Caco-2 (cell line): ENCODE results near the gene MDH1B. TPM values are rescaled to one million over a fixed set of nuclear protein-coding genes. Genes with fewer than 3 reads are reported as not detected.

ENCODE experiments used
- BruUV-seq: library from RNA; stranded (reverse); fragments of 400-500 nt; replicated peaks from 2 replicates; lab custom pipeline; 2021; lab: Mats Ljungman, UMichigan
- CTCF ChIA-PET: fragments of 300-600 bp; sonication (Branson Sonifier 250); formaldehyde crosslinking; loops from one replicate; lab custom pipeline; 2022; ENCODE audit warnings: antibody characterized with exemption; lab: Charles Lee
- POLR2A ChIA-PET: fragments of 300-600 bp; sonication (Branson Sonifier 250); formaldehyde crosslinking; loops from one replicate; lab custom pipeline; 2022; ENCODE audit warnings: antibody characterized with exemption; lab: Charles Lee
- DNase-seq, 2 experiments: peaks; one replicate each; pipeline versions ENCODE4 v3.0.0 to v3.0.0-alpha.2; 2020 to 2022
- H3K27me3 ChIP-seq: replicated peaks from 2 replicates; pipeline ENCODE4 v1.6.0; 2011; ENCODE audit warnings: low read length; ENCODE audit not compliant: control insufficient read depth, insufficient read depth
- H3K36me3 ChIP-seq: 2 replicates; pipeline ENCODE4 v1.5.1; 2011; ENCODE audit warnings: low read length; ENCODE audit not compliant: control insufficient read depth, insufficient read depth
- H3K4me1 ChIP-seq: fragments of 250-450 bp; sonication (Bioruptor Pico); 2 replicates; pipeline ENCODE4 v1.5.1; 2020; ENCODE audit warnings: mild to moderate bottlenecking
- H3K4me3 ChIP-seq: 2 replicates; pipeline ENCODE4 v1.5.1; 2011; ENCODE audit warnings: low read depth, mild to moderate bottlenecking, control low read depth, low read length
- H3K9me3 ChIP-seq: fragments of 250-450 bp; sonication (Bioruptor Pico); 2 replicates; pipeline ENCODE4 v1.5.1; 2020; ENCODE audit warnings: mild to moderate bottlenecking, moderate library complexity
- H3K27ac Mint-ChIP-seq: one replicate; pipeline ENCODE4 v1.8.0; 2022; ENCODE audit warnings: mixed read lengths; ENCODE audit not compliant: unreplicated experiment
- H3K27me3 Mint-ChIP-seq: one replicate; pipeline ENCODE4 v1.8.0; 2022; ENCODE audit warnings: mixed read lengths; ENCODE audit not compliant: insufficient read depth, unreplicated experiment
- H3K36me3 Mint-ChIP-seq: one replicate; pipeline ENCODE4 v1.8.0; 2022; ENCODE audit warnings: mild to moderate bottlenecking, mixed read lengths; ENCODE audit not compliant: insufficient read depth, unreplicated experiment
- H3K4me1 Mint-ChIP-seq: one replicate; pipeline ENCODE4 v1.8.0; 2022; ENCODE audit warnings: low read depth, mixed read lengths; ENCODE audit not compliant: unreplicated experiment
- H3K4me3 Mint-ChIP-seq: one replicate; pipeline ENCODE4 v1.8.0; 2022; ENCODE audit warnings: mild to moderate bottlenecking, moderate library complexity, mixed read lengths; ENCODE audit not compliant: unreplicated experiment
- H3K9me3 Mint-ChIP-seq: one replicate; pipeline ENCODE4 v1.8.0; 2022; ENCODE audit warnings: mixed read lengths; ENCODE audit not compliant: unreplicated experiment
- intact Hi-C: fragments of 100-400 bp; cut with micrococcal nuclease; formaldehyde crosslinking; loops from one replicate; pipeline ENCODE4 v1.10.0; 2022; ENCODE audit not compliant: unreplicated experiment
- total RNA-seq: library from RNA; stranded (reverse); gene quantifications from 2 replicates; pipeline ENCODE4 v1.2.3, GENCODE V29; 2022
- TF ChIP-seq, protein P1 (sequence below), 2 experiments: fragments of 200-600 bp in 1 of 2; IDR thresholded peaks; 1 replicate in 1 of 2; 2 replicates in 1 of 2; pipeline versions ENCODE4 v1.5.1 to v1.8.0; 2011 to 2022; ENCODE audit warnings: antibody characterized with exemption in 1 of 2, control low read depth in 1 of 2, inconsistent platforms in 1 of 2, low read depth in 1 of 2, low read length in 1 of 2, mild to moderate bottlenecking in 1 of 2, moderate library complexity in 1 of 2; ENCODE audit not compliant: insufficient read depth in 1 of 2, severe bottlenecking in 1 of 2, unreplicated experiment in 1 of 2

MDH1B gene
- total RNA-seq, 1 experiment from 2014 or later = 0.34 TPM

DNA sequence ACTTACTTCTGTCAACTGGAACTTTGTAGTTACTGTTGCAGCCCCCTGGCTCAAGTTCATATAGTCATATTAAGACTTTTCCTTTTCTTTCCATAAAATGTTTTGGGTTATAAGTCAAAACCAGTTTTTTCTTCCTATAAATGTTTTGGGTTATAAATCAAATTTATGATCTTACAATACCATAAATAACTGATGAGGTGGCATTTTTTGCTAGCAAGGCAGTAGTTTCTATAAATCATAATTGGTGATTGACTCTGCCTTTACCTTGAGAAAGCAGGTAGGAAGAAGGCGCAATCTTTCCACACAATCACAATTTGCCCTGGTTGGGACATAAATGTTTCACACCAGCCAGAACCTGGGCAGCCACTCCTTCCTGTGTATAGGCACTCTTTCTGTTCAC lies 41.8 kb downstream of the MDH1B start:
- Histone ChIP-seq H3K4me3 (no peak overlapping the region), H3K27me3 (no peaks in the 10 kb centered on the region; the same call in 1 of the 2 replicates), H3K36me3 (no peaks in the 10 kb centered on the region), H3K4me1 (no peaks in the 10 kb centered on the region), H3K9me3 (no peaks in the 10 kb centered on the region)
- no peak overlapping the region for H3K4me3 Mint-ChIP-seq
- TF ChIP-seq, protein P1, sequence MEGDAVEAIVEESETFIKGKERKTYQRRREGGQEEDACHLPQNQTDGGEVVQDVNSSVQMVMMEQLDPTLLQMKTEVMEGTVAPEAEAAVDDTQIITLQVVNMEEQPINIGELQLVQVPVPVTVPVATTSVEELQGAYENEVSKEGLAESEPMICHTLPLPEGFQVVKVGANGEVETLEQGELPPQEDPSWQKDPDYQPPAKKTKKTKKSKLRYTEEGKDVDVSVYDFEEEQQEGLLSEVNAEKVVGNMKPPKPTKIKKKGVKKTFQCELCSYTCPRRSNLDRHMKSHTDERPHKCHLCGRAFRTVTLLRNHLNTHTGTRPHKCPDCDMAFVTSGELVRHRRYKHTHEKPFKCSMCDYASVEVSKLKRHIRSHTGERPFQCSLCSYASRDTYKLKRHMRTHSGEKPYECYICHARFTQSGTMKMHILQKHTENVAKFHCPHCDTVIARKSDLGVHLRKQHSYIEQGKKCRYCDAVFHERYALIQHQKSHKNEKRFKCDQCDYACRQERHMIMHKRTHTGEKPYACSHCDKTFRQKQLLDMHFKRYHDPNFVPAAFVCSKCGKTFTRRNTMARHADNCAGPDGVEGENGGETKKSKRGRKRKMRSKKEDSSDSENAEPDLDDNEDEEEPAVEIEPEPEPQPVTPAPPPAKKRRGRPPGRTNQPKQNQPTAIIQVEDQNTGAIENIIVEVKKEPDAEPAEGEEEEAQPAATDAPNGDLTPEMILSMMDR (IDR thresholded peaks at IDR 0.05; ENCODE audit: insufficient read depth in 1 of 2, low read depth in 1 of 2, low read length in 1 of 2, severe bottlenecking in 1 of 2, unreplicated experiment in 1 of 2) = no peak
- H3K36me3 Mint-ChIP-seq = no peaks in the 10 kb centered on the region
- H3K27me3 Mint-ChIP-seq = peaks cover 17% of the 10 kb centered on the region
- no peak for DNase-seq
- intact Hi-C loops = no loop called here
- ChIA-PET POLR2A (no interaction called here), CTCF (no interaction called here)
- H3K4me1 Mint-ChIP-seq = no peaks in the 10 kb centered on the region
- no TSS peak for BruUV-seq
- no peaks in the 10 kb centered on the region for H3K9me3 Mint-ChIP-seq
- H3K27ac Mint-ChIP-seq = no peak overlapping the region

DNA sequence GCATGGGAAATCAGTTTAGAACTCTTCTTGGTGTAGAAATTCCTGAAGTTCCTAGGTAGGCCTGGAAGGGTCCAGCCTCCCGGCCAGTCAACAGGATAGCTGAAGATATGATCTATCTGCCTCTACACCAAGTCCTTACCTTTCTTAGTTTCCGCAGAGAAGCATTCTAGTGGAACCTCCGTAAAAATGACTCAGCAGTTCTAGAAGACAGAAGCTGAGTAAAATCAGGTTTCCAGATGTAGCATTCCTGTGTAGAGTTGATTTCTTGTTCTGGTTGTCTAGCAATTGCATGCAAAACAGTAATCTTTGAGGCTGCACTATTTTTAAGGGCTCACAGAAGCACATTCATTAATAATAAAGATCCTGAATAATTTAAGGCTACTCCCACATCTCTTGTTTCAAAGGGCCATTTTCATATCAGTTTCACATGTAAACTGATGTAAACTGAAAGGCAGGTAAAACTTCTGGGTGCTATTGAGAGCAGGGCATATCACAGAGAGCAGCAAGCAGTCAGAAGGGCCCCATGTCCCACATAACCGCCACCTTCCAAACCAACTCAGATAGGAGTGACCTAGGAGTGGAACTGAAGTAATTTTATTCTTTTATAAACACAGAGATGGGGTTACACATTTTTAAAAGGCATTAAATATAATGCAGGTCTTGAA lies 43.7 kb downstream of the MDH1B start:
- no peak overlapping the region for H3K27ac Mint-ChIP-seq
- H3K4me1 Mint-ChIP-seq = no peaks in the 10 kb centered on the region
- Histone ChIP-seq H3K27me3 (no peaks in the 10 kb centered on the region; the same call in 1 of the 2 replicates), H3K4me1 (no peaks in the 10 kb centered on the region), H3K9me3 (no peaks in the 10 kb centered on the region), H3K4me3 (no peak overlapping the region), H3K36me3 (no peaks in the 10 kb centered on the region)
- H3K36me3 Mint-ChIP-seq = no peaks in the 10 kb centered on the region
- ChIA-PET POLR2A (no interaction called here), CTCF (no interaction called here)
- H3K27me3 Mint-ChIP-seq = peaks cover 14% of the 10 kb centered on the region
- no peaks in the 10 kb centered on the region for H3K9me3 Mint-ChIP-seq
- intact Hi-C loops = no loop called here
- TF ChIP-seq, protein P1 (IDR thresholded peaks at IDR 0.05; ENCODE audit: insufficient read depth in 1 of 2, low read depth in 1 of 2, low read length in 1 of 2, severe bottlenecking in 1 of 2, unreplicated experiment in 1 of 2) = no peak
- BruUV-seq = no TSS peak
- DNase-seq = no peak
- no peak overlapping the region for H3K4me3 Mint-ChIP-seq

DNA sequence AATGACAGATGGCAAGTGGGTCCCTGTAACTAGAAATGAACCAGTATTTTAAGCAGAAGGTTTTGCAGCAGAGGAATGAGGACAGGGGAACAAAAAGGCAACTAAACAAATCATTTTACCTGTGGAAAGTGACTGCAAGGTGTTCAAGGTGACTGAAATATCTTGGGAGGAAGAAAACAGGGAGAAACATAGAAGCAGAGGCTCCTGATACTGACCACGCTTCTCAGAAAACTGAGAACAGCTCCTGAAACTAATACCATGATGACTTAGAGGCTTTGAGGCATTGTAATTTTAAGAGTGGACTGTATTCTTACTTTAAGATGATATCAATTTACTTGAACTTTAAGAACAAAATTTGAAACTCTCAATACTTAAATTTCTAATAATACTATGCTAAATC lies 46.8 kb downstream of the MDH1B start, which contains the start of gene DYTN:
DYTN (minus strand) TSS at position 101 of the 400 bp plus-strand sequence. CDS start 117 bp downstream, outside the sequence.
- H3K4me1 ChIP-seq = no peaks in the 10 kb centered on the region
- POLR2A ChIA-PET = no interaction called here
- H3K4me1 Mint-ChIP-seq = no peaks in the 10 kb centered on the region
- no peak within 1 kb of the TSS for H3K4me3 Mint-ChIP-seq
- intact Hi-C loops = no loop called here
- peaks cover 20% of the 10 kb centered on the region for H3K27me3 Mint-ChIP-seq
- H3K36me3 ChIP-seq = no peaks in the 10 kb centered on the region
- H3K27me3 ChIP-seq = no peaks in the 10 kb centered on the region; the same call in 1 of the 2 replicates
- TF ChIP-seq, protein P1 (IDR thresholded peaks at IDR 0.05; ENCODE audit: insufficient read depth in 1 of 2, low read depth in 1 of 2, low read length in 1 of 2, severe bottlenecking in 1 of 2, unreplicated experiment in 1 of 2) = no peak
- no peaks in the 10 kb centered on the region for H3K9me3 ChIP-seq
- H3K4me3 ChIP-seq = no peak within 1 kb of the TSS
- CTCF ChIA-PET = no interaction called here
- no peak within 1 kb of the TSS for H3K27ac Mint-ChIP-seq
- H3K36me3 Mint-ChIP-seq = no peaks in the 10 kb centered on the region
- BruUV-seq = no TSS peak
- H3K9me3 Mint-ChIP-seq = no peaks in the 10 kb centered on the region
- DNase-seq = no peak
